HK-2 (cell line): Measurements from ENCODE around the gene SELL.
"Not testable (repeated sequence)": the region's sequence is repeated elsewhere in the genome, so short reads cannot be mapped to it uniquely, and the experiment has no call there.

Experiments
- DNase-seq: peaks from one replicate; pipeline ENCODE4 v3.0.0-alpha.2; 2018; ENCODE audit not compliant: unreplicated experiment

Gene SELL

DNA sequence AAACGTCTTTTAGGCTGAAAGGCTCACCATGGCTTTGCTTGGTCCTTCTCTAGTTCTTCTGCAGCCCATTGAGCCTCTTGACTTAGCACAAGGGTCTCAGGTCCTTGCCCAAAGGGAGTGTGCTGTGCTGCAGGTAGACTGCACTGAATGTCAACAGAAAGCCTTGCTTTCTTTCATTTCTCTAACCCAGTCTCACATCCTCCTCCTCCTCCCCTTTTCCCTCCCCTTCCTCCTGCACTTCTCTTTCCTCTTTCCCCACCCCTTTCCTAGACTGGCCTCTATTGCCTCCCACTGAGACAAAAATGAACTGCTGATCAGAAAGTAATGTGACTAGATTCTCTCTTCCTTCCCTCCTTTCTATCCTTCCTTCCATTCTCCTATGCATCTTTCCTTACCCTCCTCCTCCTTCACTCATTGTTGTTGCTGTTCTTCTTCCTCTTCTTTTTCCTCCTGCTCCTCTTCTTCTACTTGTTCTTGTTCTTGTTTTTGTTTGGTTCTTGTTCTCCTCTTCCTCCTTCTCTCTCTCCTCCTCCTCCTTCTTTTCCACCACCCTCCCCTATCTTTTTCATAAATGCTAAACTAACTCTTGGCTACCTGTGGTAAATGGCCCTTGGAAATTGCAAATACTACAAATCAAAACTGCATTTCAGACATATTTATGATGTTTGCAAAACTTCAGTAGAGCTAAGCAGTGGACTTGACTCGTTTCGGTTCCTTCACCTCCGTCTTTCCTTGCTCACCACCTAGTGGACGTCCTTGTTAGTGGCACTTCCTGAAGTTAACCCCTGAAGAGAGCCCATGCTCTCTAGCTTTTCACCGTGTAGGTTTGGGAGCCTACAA is at the start of gene SELL:
Gene SELL, minus strand, starts transcription at position 152 of the 840 bp plus-strand sequence. Its CDS starts 122 bp downstream, at position 30.
- DNase-seq = peak; percentile 44

DNA sequence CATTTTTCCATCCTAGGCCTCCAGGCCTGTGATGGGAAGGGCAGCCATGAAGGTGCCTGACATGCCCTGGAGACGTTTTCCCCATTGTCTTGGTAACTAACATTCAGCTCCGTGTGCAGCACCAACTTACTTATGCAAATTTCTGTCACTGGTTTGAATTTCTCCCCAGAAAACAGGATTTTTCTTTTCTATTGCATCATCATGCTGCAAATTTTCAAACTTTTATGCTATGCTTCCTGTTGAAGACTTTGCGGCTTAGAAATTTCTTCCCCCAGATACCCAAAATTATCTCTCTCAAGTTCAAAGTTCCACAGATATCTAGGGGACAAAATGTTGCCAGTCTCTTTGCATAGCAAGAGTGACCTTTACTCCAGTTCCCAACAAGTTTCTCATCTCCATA is 47.6 kb upstream of the SELL start:
- DNase-seq = no peak

DNA sequence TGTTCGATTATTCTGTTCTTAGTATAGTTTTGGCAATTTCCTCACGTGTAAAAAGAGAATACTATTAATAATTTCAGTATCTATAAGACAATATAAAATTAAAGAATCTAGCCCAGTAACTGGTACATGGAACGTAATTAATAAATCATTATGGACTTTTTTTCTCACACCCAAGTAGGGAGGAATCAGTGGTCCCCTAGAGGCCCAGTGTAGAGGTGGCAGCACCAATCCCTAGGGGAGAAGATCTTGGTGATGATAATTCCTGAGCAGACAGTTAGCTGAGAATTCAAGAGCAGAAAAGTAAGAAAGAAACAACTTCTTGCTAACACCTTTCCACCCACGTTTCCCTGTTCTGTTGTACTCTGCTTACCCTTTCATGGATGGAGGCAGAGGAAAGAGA is 42.1 kb upstream of the SELL start:
- DNase-seq = no peak

DNA sequence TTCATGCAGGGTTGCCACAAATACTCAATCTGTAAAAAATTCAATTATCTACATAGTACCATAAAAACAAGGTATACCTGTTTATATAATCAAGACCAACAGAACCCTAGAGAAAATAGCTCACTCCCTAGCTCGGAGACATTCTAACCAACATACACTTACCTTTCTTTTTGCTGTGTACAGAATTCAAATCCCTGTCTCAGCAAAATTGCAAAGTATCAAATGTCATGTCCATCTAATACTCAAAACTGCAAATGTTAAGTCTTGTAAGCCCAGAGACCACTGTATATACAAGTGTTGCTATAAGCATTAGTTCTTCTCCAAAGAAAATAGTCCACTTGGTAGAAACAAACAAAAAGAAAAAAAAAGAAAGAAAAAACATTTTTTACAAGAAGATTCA is 38.6 kb upstream of the SELL start:
- DNase-seq = no peak

DNA sequence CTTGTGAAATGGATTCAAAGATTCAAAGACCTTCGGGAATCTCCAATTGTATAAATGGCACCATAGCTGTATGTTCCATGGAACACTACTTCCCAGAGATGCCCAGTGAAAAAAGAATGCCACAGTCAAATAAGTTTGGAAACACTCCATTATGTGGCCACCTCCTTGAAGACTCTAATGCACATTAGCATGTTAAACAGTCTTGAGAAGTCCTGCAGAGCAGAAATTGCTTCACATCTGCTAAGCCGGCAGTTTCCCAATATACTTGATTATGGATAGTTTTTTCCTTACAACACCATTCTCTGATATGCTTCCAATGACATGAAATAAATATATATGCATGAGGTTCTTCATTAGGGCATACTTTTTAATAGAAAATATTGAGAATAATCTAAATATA is 35.1 kb upstream of the SELL start:
- DNase-seq = no peak

DNA sequence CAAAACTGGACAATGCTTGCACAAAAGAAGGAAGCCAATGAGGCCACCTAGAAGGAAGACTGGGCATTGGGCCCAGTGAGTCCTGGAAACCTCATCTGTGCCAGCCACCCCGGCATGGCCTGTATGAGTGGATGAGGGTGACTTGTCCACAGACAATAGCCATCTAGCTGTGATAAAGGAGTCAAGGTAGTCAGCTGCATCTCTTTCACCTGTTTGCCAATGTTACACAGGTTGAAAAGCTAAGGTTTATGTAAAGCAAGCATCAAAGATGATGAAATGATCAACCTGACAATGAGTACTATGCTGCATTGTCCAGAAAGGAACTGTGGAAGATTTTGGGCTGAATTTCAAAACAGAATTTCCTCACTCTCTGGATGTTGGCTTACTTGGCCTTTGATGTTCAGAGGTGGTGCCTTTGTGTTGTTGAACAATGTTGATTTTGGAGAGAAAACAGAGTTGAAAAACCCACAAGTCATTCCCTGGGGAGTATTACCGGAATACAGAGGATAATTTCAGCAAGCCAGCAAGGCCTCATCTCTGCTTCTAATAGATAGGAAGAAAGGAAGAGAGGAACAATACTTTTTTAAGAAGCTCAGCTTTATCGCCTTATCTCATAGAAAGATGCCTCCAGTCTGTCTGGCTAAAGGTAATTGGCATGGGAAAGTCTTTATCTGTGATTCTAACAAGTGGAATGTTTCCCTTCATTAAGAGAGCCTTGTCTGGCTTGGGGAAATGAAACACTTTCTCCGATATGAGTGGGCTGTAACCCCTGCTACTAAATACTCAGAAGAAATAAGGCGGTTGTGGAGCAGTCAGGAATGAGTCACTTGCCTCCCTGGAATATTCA is 33.8 kb upstream of the SELL start:
- no peak for DNase-seq

DNA sequence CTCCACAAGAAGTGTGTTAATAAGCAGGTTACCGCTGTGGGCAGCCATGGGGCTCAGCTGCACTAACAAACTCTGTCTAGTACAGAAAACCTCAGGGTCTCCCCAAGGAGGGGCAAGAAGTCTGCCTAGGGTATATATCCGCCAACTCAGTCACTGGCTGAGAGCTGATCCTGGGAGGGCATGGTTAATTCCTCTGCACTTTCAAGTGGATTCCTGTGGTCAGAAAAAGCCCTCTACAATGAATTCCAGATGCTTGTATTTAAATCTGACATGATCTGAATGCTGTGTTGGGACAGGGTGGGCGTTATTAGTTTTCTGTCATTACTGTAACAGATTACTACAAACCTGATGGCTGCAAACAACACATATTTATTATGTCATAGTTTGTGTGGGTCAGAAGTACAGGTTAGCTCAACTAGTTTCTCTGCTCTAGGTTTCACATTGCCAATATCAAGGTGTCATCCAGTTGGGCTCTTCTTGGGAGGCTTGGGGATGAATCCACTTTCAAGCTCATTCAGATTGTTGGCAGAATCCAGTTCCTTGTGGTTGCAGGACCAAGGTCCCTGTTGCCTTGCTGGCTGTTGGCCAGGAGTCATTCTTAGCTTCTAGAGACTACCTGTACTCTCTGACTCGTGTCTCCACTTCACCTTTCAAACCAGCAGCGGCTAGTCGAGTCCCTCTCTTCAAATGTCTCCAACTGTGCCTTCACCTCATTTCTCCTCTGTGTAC is 30.4 kb upstream of the SELL start:
- DNase-seq = peak; percentile 32

DNA sequence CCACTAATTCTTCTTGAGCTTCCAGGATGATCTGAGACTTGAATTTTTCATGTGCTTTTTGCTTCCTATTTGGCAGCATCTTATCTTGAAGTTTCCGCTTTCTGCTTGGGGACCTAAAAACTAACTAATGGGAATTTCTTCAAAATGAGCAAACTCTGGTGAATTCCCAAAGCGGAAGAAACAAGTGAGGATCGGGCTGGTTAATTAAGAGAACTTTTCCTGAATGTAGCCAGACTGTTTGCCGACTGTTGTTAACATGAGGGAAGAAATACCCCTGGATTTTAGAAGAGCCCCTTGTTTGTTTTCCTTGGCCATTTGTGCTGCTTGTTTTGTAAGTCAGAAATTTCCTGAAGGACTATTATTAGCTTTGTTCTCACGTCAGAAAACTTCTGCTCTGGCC is 28.6 kb upstream of the SELL start:
- DNase-seq = no peak

DNA sequence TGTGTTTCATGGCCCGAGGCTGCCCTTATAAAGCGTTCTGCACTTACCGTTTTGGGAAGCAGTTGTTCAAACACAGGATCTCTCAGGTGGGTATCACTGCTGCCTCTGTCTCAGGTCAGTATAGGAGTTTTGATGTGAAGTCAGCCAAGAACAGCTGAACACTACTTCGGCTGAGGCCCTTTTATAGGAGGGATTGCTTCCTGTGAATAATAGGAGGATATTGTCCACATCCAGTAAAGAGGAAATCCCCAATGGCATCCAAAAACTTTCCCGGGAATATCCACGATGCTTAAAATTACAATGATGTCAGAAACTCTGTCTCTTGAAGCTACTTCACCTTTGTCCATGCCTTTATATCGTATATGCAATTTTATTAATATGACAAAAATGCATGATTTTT is 22.5 kb upstream of the SELL start, which contains the start of gene SELE:
Gene SELE, minus strand, starts transcription at position 156 of the 400 bp plus-strand sequence. CDS start 467 bp downstream, outside the sequence.
- DNase-seq = no peak

DNA sequence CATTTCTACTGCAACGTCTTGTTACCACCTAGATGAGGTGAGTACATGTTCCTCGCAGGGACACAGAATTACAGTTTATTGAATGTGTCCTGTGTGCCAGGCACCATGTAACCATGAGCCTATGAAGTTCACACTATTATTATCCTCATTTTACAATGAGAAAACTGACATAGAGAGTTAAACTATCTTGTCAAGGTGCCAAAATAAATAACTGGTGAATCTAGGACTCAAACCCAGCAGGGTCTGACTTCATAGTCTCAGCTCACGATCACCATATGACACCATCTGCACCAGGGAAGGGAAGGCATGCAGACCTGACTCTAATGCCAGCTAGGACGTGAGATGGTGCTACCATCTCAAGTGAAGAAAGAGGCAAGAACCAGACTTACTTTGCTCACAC is 20.0 kb upstream of the SELL start:
- DNase-seq = no peak

DNA sequence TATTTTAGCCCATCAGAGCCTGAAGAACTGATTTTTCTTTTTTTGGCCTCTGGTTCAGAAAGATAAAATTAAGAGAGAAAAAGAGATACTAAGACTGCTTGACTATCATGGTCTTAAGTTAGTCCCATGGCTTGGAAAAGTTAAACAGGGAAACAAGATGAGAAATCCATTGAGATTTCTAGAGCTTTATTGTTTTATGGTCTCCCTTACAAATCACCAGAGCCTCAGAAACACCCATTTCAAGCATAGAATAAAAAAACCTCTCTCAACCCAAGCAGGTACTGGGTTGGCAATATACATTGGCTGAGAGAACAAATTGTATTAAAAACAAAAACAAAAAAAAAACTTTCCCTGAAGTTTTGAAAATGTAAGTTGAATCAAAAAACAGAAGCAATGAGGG is 18.6 kb upstream of the SELL start:
- no peak for DNase-seq

DNA sequence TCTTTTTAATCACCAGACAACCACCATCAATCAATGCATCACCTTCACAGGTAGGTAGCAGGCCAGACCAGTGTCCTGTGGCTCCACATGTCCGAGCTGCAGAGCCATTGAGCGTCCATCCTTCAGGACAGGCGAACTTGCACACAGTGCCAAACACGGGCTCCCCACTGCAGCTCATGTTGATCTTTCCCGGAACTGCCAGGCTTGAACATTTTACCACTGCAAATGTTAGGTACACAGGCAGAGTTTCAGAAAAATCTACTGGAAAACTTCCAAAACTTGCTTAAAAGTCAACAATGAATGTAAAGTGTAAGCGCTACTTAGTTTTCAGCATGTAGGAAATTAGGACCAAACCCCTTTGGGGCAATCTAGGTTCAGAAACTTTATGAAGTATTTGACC is 15.9 kb upstream of the SELL start:
- DNase-seq = no peak

DNA sequence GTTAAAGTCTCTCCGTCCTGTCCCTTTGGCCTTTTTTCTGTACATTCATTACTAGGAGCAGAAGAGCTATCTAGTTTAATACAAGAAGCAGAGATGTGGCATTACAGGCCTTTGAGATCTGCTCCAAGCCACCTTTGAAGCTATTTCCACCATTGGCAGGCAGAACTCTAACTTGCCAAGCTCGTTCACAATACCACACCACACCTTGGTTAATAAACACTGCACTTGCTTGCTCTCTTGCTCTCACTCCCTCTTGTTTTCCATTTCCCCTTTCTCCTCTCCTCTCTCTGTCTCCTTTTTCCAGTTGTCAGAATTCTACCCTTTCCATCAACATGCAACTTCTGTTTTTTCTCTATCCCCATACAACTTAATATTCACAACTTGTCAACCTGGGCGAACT is 15.4 kb upstream of the SELL start:
- no peak for DNase-seq

DNA sequence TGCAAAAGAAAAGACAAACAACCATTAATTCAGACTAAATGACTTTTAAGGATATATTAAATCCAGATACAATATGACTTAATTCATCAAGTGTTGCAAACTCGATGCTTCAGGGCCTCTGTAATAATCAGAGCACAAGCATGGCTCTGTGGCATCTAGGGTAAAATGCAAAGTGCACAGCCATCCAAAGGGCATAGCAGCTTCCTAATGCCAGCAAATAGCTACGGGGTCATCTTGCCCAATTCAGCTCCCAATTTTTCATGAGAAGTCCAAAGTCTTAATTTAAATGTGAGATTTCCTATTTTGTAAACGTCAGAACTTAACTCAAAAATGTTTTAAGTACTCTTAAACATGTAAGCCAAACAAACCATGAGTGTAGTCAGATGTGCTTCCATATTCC is 14.5 kb upstream of the SELL start:
- no peak for DNase-seq

DNA sequence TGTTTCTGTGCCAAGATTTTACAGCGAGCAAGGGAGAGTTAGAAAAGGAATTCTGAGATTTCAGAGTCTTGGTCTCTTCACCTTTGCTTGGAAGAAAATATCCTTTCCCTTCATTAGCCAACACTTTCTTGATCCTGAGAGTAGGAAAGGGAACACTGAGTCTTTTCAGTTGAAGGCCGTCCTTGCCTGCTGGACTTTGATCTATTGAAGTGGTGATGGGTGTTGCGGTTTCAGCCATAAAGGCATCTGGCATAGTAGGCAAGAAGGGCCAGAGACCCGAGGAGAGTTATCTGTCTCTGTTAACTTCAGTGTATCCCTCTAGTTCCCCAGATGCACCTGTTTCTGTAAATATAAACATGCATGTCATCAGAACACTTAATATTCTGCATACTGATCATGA is 12.7 kb upstream of the SELL start:
- DNase-seq = no peak

DNA sequence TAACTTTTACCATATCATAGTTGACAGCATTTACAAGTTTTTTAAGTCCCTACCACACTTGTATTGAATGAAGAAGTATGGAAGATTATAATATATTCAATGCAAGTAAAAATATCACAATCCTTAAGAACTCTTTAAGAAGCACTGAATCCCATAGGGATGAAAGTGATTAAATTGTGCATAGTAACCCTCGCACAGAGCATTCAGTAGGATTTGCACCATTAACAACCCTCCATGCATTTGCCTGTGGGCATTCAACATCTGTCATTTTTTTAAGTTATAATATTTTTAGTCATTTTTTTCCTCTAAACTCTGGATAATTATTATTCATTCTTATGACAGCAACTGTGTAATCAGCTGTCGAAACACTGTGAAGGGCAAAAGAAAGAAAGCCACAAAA is 12.3 kb upstream of the SELL start:
- no peak for DNase-seq

DNA sequence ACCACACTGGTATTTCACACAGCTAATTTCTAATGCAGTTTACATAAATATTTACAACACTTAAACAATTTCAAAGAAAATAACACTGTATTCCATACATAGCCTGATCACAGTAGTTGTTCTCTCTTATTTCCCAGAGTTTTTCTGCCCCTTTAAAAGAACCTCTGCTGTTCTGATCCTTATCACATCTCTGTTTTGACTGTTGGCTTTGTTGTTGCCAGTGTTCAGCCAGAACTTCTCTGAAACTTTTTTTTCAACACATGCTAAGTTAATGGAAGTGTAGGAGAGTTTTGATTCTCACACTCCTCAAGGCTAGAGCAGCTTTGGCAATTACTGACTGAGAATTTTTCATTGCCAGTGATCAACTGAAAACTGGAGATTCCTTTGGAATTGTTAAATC is 11.4 kb upstream of the SELL start:
- DNase-seq = no peak

DNA sequence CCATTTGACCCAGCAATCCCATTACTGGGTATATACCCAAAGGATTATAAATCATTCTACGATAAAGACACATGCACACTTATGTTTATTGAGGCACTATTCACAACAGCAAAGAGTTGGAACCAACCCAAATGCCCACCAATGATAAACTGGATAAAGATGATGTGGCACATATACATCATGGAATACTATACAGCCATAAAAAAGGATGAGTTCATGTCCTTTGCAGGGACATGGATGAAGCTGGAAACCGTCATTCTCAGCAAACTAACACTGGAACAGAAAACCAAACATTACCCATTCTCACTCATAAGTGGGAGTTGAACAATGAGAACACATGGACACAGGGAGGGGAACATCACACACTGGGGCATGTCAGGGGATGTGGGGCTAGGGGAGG is 3.7 kb upstream of the SELL start:
- DNase-seq = not testable (repeated sequence)

DNA sequence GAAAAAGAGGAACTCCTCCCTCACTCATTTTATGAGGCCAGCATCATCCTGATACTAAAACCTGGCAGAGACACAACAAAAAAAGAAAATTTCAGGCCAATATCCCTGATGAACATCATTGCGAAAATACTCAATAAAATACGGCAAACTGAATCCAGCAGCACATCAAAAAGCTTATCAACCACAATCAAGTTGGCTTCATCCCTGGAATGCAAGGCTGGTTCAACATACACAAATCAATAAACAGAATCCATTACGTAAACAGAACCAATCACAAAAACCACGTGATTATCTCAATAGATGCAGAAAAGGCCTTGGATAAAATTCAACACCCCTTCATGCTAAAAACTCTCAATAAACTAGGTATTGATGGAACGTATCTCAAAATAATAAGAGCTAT is 1.7 kb upstream of the SELL start:
- DNase-seq = not testable (repeated sequence)

DNA sequence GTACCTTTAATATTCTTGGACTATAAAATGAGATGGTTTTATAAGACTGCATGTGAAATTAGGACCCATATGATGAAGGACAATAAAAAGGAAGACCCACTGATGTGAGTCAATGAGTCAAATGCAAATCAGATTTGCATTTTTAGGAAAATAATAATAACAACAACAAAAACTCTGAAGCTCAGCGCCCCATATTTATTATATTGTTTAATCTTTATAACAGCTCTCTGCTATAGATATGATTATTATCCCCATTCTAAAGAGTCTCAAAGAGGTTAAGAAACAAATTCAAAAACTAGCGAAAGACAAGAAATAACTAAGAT is 850 bp upstream of the SELL start:
- no peak for DNase-seq

DNA sequence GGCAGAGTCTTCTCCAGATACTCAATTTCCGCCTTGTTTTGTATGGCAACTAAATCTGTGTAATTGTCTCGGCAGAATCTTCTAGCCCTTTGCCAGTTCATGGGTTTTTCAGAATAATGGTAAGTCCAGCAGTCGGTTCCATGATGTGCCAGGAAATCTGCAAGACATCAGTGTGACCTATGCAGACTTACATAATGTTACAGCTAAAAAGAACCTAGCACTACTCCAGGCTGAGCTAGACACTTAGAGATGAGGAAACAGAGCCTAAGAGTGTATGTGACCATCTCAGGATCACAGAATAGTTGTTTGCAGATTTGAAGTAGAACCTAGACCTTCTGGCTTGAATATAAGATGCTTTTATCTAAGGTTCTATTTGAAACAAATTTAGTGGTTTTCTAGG is 2.8 kb downstream of the SELL start:
- DNase-seq = no peak

DNA sequence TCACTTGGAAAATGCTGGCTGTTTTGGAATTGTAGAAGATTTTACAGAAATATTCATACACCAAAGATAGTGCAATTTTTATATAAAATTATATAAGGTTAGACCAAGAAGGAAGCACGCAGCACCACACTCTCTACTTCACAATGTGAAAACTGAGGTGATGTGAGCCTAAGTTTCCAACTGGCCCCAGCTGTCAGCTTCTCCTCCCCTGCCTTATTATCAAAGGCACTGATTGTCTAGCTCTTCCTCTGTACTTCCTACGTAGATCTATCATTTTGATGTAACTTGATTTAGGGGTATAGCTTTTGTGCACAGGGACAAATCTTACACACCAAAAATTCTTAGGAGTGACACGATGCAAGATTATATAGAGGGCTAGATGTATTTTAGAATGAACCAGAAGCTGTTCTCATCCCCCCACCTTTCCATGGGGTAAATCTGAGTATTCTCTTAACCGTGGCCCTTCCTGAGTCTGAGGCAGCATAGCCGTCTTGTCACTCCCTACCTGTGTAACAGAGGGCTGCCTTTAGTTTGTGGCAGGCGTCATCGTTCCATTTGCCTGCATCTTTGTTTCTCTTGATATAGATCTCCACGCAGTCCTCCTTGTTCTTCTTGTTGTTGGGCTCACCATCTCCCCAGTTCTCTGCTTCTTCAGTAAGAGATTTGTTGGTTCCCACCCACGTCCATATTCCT is 3.4 kb downstream of the SELL start:
- DNase-seq = no peak
